NCI-H146 treated with DMSO at 0.1 percent for 48 hours (cell line): ENCODE measurements around the gene ACADS.

Experiments
- DNase-seq: peaks from one replicate; lab custom pipeline; 2025; ENCODE audit not compliant: unreplicated experiment; lab: John Stamatoyannopoulos, UW

The ACADS gene

GRCh38 chr12:120751389-120751788 is 25.8 kb downstream of the ACADS start:
- DNase-seq: no peak

- DNase-seq: no peak
These were observed 29.2 kb downstream of the ACADS start for GRCh38 chr12:120754792-120755191.

GRCh38 chr12:120755269-120755668 is 29.6 kb downstream of the ACADS start:
- DNase-seq: no peak

- DNase-seq: no peak
These were observed 31.7 kb downstream of the ACADS start for GRCh38 chr12:120757226-120757742.

- no peak for DNase-seq
These were observed 32.3 kb downstream of the ACADS start for GRCh38 chr12:120757949-120758348.

GRCh38 chr12:120758798-120759590 is 33.4 kb downstream of the ACADS start:
- DNase-seq: no peak

- DNase-seq: peak; percentile 94
These were observed 34.1 kb downstream of the ACADS start for GRCh38 chr12:120759591-120760348.

- DNase-seq: no peak
These were observed 35.0 kb downstream of the ACADS start for GRCh38 chr12:120760349-120761254.

- no peak for DNase-seq
These were observed 35.9 kb downstream of the ACADS start for GRCh38 chr12:120761519-120761934.

GRCh38 chr12:120762086-120762485 is 36.5 kb downstream of the ACADS start:
- no peak for DNase-seq

GRCh38 chr12:120763250-120763649 is 37.6 kb downstream of the ACADS start:
- no peak for DNase-seq

GRCh38 chr12:120764816-120765215 is 39.2 kb downstream of the ACADS start:
- no peak for DNase-seq

- no peak for DNase-seq
These were observed 40.9 kb downstream of the ACADS start for GRCh38 chr12:120766566-120766965.

GRCh38 chr12:120767071-120768024 is 41.7 kb downstream of the ACADS start:
- no peak for DNase-seq

- no peak for DNase-seq
These were observed 45.5 kb downstream of the ACADS start for GRCh38 chr12:120771097-120771496.

GRCh38 chr12:120774169-120774916 is 48.7 kb downstream of the ACADS start:
- DNase-seq: no peak

GRCh38 chr12:120775862-120776552 is 50.4 kb downstream of the ACADS start:
- no peak for DNase-seq

- no peak for DNase-seq
These were observed 57.6 kb downstream of the ACADS start for GRCh38 chr12:120783197-120783596.

- no peak for DNase-seq
These were observed 59.2 kb downstream of the ACADS start for GRCh38 chr12:120784804-120785203.
